K562 (cell line): Measurements from ENCODE around the gene FSTL3. TPM values are rescaled to one million over a fixed set of nuclear protein-coding genes. Genes with fewer than 3 reads are reported as not detected.

Experiments
- BMI1 ChIP-seq: fragments of 150-350 bp; IDR thresholded peaks from 2 replicates; pipeline ENCODE4 v1.6.1; 2014; ENCODE audit warnings: low read length
- CTCFL ChIP-seq: IDR thresholded peaks from 2 replicates; pipeline ENCODE4 v1.6.1; 2011; ENCODE audit warnings: borderline replicate concordance, low read depth, mild to moderate bottlenecking, moderate library complexity, low read length; ENCODE audit not compliant: insufficient read depth, poor library complexity, severe bottlenecking
- DEAF1 ChIP-seq: fragments of 450-650 bp; formaldehyde crosslinking; IDR thresholded peaks from 2 replicates; pipeline ENCODE4 v1.4.0; 2020; ENCODE audit warnings: mild to moderate bottlenecking, moderate library complexity
- DMBX1 ChIP-seq: fragments of 250-450 bp; sonication (Bioruptor Pico); IDR thresholded peaks from 2 replicates; pipeline ENCODE4 v1.8.0; 2022; ENCODE audit warnings: inconsistent platforms, mild to moderate bottlenecking, moderate library complexity, borderline replicate concordance
- EP400 ChIP-seq: fragments of 450-650 bp; IDR thresholded peaks from 2 replicates; pipeline ENCODE4 v1.6.1; 2017; ENCODE audit warnings: antibody characterized with exemption, mild to moderate bottlenecking, moderate library complexity
- FOXK2 ChIP-seq, 2 experiments: fragments of 450-650 bp; IDR thresholded peaks in 1 of 2; conservative IDR thresholded peaks in 1 of 2; 2 replicates each; pipeline ENCODE4 v1.6.1; 2016; ENCODE audit warnings: low read depth in 2 of 2, mild to moderate bottlenecking in 1 of 2
- HDAC3 ChIP-seq: fragments of 450-650 bp; IDR thresholded peaks from 2 replicates; pipeline ENCODE4 v1.6.1; 2018; ENCODE audit warnings: borderline replicate concordance, mild to moderate bottlenecking, moderate library complexity; ENCODE audit not compliant: partially characterized antibody
- HNRNPLL ChIP-seq: fragments of 200-400 bp; formaldehyde crosslinking; IDR thresholded peaks from 2 replicates; pipeline ENCODE4 v1.6.1; 2017; ENCODE audit warnings: low read length, low read depth, mild to moderate bottlenecking; ENCODE audit not compliant: poor library complexity, severe bottlenecking
- JUND ChIP-seq, 2 experiments: IDR thresholded peaks; 2 replicates in 1 of 2; 3 replicates in 1 of 2; pipeline ENCODE4 v1.6.1; 2011; ENCODE audit warnings: borderline replicate concordance in 2 of 2, low read depth in 2 of 2, low read length in 2 of 2, improper control_type of control experiment in 1 of 2, missing biosample characterization in 1 of 2, missing genetic modification characterization in 1 of 2, missing genetic modification reagents in 1 of 2
- PHB ChIP-seq: fragments of 250-450 bp; sonication (Bioruptor Pico); IDR thresholded peaks from 2 replicates; pipeline ENCODE4 v1.5.0; 2021
- REST ChIP-seq, 2 experiments: fragments of 450-650 bp; formaldehyde crosslinking in 1 of 2; IDR thresholded peaks; 2 replicates each; pipeline versions ENCODE4 v1.4.0 to v1.6.1; 2014 to 2020; ENCODE audit warnings: mild to moderate bottlenecking in 2 of 2, borderline replicate concordance in 1 of 2, low read depth in 1 of 2
- RUNX1 ChIP-seq: sonication (generic); IDR thresholded peaks from 2 replicates; pipeline ENCODE4 v1.6.1; 2016; ENCODE audit warnings: antibody characterized with exemption, low read depth
- STAT5B ChIP-seq: fragments of 250-450 bp; sonication (Bioruptor Pico); IDR thresholded peaks from 2 replicates; pipeline ENCODE4 v1.8.0; 2021; ENCODE audit warnings: mild to moderate bottlenecking, inconsistent platforms
- TFAM ChIP-seq: fragments of 250-450 bp; sonication (Bioruptor Pico); conservative IDR thresholded peaks from 2 replicates; pipeline ENCODE4 v1.5.0; 2021; ENCODE audit warnings: mild to moderate bottlenecking, moderate library complexity
- XRCC3 ChIP-seq: fragments of 450-650 bp; IDR thresholded peaks from 2 replicates; pipeline ENCODE4 v1.6.1; 2017; ENCODE audit warnings: mild to moderate bottlenecking, moderate library complexity
- ZBED1 ChIP-seq: IDR thresholded peaks from 2 replicates; pipeline ENCODE4 v1.6.1; 2014
- ZC3H8 ChIP-seq: fragments of 450-650 bp; IDR thresholded peaks from 2 replicates; pipeline ENCODE4 v1.6.1; 2017
- polyA plus RNA-seq, 8 experiments: library from polyadenylated mRNA; depleted of rRNA in 4 of 8; stranded (reverse) in 5 of 8; unstranded in 3 of 8; fragments of >200 nt; fragmentation: Nextera tagmentation in 2 of 8; fragmentation: Illumina TruSeq in 1 of 8; extraction: Ambion mirVana in 2 of 8; extraction: Trizol in 1 of 8; gene quantifications; 2 replicates each; pipeline versions ENCODE4 v1.2.1 to v1.2.3, GENCODE V29; 2011 to 2014; ENCODE audit warnings: inconsistent platforms in 1 of 8, missing spikeins in 1 of 8
- total RNA-seq, 7 experiments: library from RNA; depleted of rRNA in 6 of 7; stranded (reverse); fragments of >200 nt in 6 of 7; fragmentation: Illumina TruSeq in 2 of 7; extraction: Trizol in 2 of 7; gene quantifications; 2 replicates each; pipeline versions ENCODE4 v1.2.1 to v1.2.3, GENCODE V29; 2011 to 2021; ENCODE audit warnings: low replicate concordance in 1 of 7

FSTL3 gene
- total and polyA plus RNA-seq, 9 of the 15 experiments (the other 6 are each of a cell fraction or from before 2014, with no cell fraction given), result 0.35 to 6.8 (median 4.2) TPM; not detected in 1

GRCh38 chr19:632579-633067, 43.6 kb upstream of the FSTL3 start (continued):
- TF ChIP-seq HNRNPLL (no peak), DMBX1 (no peak), BMI1 (no peak), FOXK2 (conservative IDR thresholded peaks at IDR 0.05 in 1 of 2, IDR thresholded peaks at IDR 0.05 in 1 of 2; ENCODE audit: low read depth in 2 of 2) (no peak), CTCFL (no peak), HDAC3 (no peak), RUNX1 (no peak), EP400 (peak; percentile 62), JUND (IDR thresholded peaks at IDR 0.05; ENCODE audit: borderline replicate concordance, low read depth, low read length) (no peak), JUND (tag; IDR thresholded peaks at IDR 0.05; ENCODE audit: borderline replicate concordance, low read depth, low read length) (no peak), XRCC3 (no peak), PHB (CRISPR knock-in tag) (no peak), ZBED1 (no peak), ZC3H8 (no peak), TFAM (CRISPR knock-in tag) (no peak), STAT5B (CRISPR knock-in tag) (no peak), REST (IDR thresholded peaks at IDR 0.05; ENCODE audit: borderline replicate concordance) (0 out of 2 replicates have a peak, but pooled peaks have one; percentile 19), REST (CRISPR knock-in tag; IDR thresholded peaks at IDR 0.05; ENCODE audit: low read depth) (no peak), DEAF1 (no peak)
